HepG2 (cell line): ENCODE data around the gene ALKBH4.

Experiments
- CTCF ChIP-seq: sonication (generic); formaldehyde crosslinking; IDR thresholded peaks from 2 replicates; pipeline ENCODE4 v1.5.0; 2020; ENCODE audit warnings: mild to moderate bottlenecking, missing genetic modification reagents, moderate library complexity
- HDAC2 ChIP-seq: sonication (generic); formaldehyde crosslinking; IDR thresholded peaks from 2 replicates; pipeline ENCODE4 v1.4.0; 2020; ENCODE audit warnings: missing genetic modification reagents
- MAFF ChIP-seq: IDR thresholded peaks from 2 replicates; pipeline ENCODE4 v1.6.1; 2011; ENCODE audit warnings: low read depth, low read length, improper control_type of control experiment
- NR2F6 ChIP-seq, 2 experiments: IDR thresholded peaks; 2 replicates each; pipeline ENCODE4 v1.6.1; 2016; ENCODE audit warnings: antibody characterized with exemption in 1 of 2, mild to moderate bottlenecking in 1 of 2
- POLR2A ChIP-seq, 2 experiments: IDR thresholded peaks; 2 replicates each; pipeline ENCODE4 v1.6.1; 2011; ENCODE audit warnings: low read depth in 2 of 2, low read length in 2 of 2, mild to moderate bottlenecking in 1 of 2, moderate library complexity in 1 of 2; ENCODE audit not compliant: insufficient read depth in 1 of 2
- YY1 ChIP-seq: IDR thresholded peaks from 2 replicates; pipeline ENCODE4 v1.6.1; 2011; ENCODE audit warnings: low read length, low read depth, moderate library complexity, mild to moderate bottlenecking; ENCODE audit not compliant: insufficient read depth, insufficient replicate concordance
- ZNF138 ChIP-seq: sonication (generic); formaldehyde crosslinking; IDR thresholded peaks from 2 replicates; pipeline ENCODE4 v1.5.0; 2020; ENCODE audit warnings: mild to moderate bottlenecking, low read depth, missing genetic modification reagents
- ZNF205 ChIP-seq: IDR thresholded peaks from 2 replicates; pipeline ENCODE4 v1.6.1; 2018; ENCODE audit warnings: missing biosample characterization, missing genetic modification reagents
- ZNF558 ChIP-seq: sonication (generic); formaldehyde crosslinking; IDR thresholded peaks from 2 replicates; pipeline ENCODE4 v1.9.0; 2022; ENCODE audit warnings: mild to moderate bottlenecking, missing genetic modification reagents, borderline replicate concordance
- ZNF639 ChIP-seq: conservative IDR thresholded peaks from 2 replicates; pipeline ENCODE4 v1.6.1; 2018; ENCODE audit warnings: missing genetic modification reagents

GRCh38 chr7:102445674-102446071 is 19.0 kb downstream of the ALKBH4 start:
- TF ChIP-seq NR2F6 (IDR thresholded peaks at IDR 0.05) (no peak), NR2F6 (CRISPR knock-in tag; IDR thresholded peaks at IDR 0.05) (no peak), YY1 (no peak), ZNF558 (CRISPR knock-in tag) (no peak), MAFF (no peak), ZNF639 (CRISPR knock-in tag) (no peak), ZNF205 (CRISPR knock-in tag) (no peak), ZNF138 (CRISPR knock-in tag) (no peak), POLR2A (IDR thresholded peaks at IDR 0.05; ENCODE audit: insufficient read depth in 1 of 2, low read depth in 2 of 2, low read length in 2 of 2) (no peak), CTCF (CRISPR knock-in tag) (no peak), HDAC2 (CRISPR knock-in tag) (no peak)
